ENCODE results near the gene CLCN5. TPM values are rescaled to one million over a fixed set of nuclear protein-coding genes. Genes with fewer than 3 reads are reported as not detected.

The CLCN5 gene
- total and polyA plus RNA-seq, 2 experiments from 2014 or later: 3.7 to 13.6 TPM

DNA sequence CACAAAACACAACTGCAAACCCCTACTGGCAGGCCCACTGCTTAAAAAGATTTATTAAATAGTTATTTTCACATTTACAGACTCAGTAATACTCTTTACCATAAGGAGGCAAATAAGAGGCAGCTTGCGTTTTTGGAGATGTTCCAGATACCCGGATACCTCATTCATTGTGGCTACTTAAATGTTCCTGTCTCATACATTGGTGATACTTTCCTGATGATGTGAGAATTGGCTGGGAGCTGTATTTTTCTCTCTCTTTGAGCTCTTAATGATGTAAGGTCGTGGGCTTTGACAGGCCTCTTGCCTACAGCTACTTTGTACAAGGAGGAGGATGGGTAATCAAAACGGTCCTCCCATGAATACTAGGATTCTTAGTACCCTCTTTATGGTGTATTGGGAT lies 176.9 kb downstream of the CLCN5 start:
- Histone ChIP-seq H3K27me3 (ENCODE audit: insufficient read depth) (no peaks in the 10 kb centered on the region), H3K9me2 (ENCODE audit: insufficient read depth) (no peaks in the 10 kb centered on the region), H3K4me2 (no peak overlapping the region), H2AFZ (no peak overlapping the region), H4K20me1 (replicated peaks; ENCODE audit: insufficient read depth) (no peaks in the 10 kb centered on the region), H3K79me2 (replicated peaks; ENCODE audit: insufficient read depth) (no peaks in the 10 kb centered on the region), H3K4me1 (ENCODE audit: insufficient read depth) (no peaks in the 10 kb centered on the region), H3K36me3 (ENCODE audit: insufficient read depth) (no peaks in the 10 kb centered on the region), H3K4me3 (no peak overlapping the region), H3K27ac (ENCODE audit: low read depth) (no peak overlapping the region), H3F3A (replicated peaks; ENCODE audit: low read depth) (no peaks in the 10 kb centered on the region)
- ATAC-seq (no peak), DNase-seq (ENCODE audit: low spot score) (no peak)
- no peaks in the 10 kb centered on the region for H3K36me3 Mint-ChIP-seq (ENCODE audit: low read depth)
- TF ChIP-seq EZH2 (IDR thresholded peaks at IDR 0.05; ENCODE audit: low read depth, unreplicated experiment) (no peak), EZH2phosphoT487 (IDR thresholded peaks at IDR 0.05; ENCODE audit: unreplicated experiment) (no peak), ZNF331 (CRISPR knock-in tag; IDR thresholded peaks at IDR 0.05; ENCODE audit: low read depth) (no peak)
- TF ChIP-seq, protein P1, sequence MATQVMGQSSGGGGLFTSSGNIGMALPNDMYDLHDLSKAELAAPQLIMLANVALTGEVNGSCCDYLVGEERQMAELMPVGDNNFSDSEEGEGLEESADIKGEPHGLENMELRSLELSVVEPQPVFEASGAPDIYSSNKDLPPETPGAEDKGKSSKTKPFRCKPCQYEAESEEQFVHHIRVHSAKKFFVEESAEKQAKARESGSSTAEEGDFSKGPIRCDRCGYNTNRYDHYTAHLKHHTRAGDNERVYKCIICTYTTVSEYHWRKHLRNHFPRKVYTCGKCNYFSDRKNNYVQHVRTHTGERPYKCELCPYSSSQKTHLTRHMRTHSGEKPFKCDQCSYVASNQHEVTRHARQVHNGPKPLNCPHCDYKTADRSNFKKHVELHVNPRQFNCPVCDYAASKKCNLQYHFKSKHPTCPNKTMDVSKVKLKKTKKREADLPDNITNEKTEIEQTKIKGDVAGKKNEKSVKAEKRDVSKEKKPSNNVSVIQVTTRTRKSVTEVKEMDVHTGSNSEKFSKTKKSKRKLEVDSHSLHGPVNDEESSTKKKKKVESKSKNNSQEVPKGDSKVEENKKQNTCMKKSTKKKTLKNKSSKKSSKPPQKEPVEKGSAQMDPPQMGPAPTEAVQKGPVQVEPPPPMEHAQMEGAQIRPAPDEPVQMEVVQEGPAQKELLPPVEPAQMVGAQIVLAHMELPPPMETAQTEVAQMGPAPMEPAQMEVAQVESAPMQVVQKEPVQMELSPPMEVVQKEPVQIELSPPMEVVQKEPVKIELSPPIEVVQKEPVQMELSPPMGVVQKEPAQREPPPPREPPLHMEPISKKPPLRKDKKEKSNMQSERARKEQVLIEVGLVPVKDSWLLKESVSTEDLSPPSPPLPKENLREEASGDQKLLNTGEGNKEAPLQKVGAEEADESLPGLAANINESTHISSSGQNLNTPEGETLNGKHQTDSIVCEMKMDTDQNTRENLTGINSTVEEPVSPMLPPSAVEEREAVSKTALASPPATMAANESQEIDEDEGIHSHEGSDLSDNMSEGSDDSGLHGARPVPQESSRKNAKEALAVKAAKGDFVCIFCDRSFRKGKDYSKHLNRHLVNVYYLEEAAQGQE (IDR thresholded peaks at IDR 0.05; ENCODE audit: unreplicated experiment): no peak
- TF ChIP-seq, protein P2, sequence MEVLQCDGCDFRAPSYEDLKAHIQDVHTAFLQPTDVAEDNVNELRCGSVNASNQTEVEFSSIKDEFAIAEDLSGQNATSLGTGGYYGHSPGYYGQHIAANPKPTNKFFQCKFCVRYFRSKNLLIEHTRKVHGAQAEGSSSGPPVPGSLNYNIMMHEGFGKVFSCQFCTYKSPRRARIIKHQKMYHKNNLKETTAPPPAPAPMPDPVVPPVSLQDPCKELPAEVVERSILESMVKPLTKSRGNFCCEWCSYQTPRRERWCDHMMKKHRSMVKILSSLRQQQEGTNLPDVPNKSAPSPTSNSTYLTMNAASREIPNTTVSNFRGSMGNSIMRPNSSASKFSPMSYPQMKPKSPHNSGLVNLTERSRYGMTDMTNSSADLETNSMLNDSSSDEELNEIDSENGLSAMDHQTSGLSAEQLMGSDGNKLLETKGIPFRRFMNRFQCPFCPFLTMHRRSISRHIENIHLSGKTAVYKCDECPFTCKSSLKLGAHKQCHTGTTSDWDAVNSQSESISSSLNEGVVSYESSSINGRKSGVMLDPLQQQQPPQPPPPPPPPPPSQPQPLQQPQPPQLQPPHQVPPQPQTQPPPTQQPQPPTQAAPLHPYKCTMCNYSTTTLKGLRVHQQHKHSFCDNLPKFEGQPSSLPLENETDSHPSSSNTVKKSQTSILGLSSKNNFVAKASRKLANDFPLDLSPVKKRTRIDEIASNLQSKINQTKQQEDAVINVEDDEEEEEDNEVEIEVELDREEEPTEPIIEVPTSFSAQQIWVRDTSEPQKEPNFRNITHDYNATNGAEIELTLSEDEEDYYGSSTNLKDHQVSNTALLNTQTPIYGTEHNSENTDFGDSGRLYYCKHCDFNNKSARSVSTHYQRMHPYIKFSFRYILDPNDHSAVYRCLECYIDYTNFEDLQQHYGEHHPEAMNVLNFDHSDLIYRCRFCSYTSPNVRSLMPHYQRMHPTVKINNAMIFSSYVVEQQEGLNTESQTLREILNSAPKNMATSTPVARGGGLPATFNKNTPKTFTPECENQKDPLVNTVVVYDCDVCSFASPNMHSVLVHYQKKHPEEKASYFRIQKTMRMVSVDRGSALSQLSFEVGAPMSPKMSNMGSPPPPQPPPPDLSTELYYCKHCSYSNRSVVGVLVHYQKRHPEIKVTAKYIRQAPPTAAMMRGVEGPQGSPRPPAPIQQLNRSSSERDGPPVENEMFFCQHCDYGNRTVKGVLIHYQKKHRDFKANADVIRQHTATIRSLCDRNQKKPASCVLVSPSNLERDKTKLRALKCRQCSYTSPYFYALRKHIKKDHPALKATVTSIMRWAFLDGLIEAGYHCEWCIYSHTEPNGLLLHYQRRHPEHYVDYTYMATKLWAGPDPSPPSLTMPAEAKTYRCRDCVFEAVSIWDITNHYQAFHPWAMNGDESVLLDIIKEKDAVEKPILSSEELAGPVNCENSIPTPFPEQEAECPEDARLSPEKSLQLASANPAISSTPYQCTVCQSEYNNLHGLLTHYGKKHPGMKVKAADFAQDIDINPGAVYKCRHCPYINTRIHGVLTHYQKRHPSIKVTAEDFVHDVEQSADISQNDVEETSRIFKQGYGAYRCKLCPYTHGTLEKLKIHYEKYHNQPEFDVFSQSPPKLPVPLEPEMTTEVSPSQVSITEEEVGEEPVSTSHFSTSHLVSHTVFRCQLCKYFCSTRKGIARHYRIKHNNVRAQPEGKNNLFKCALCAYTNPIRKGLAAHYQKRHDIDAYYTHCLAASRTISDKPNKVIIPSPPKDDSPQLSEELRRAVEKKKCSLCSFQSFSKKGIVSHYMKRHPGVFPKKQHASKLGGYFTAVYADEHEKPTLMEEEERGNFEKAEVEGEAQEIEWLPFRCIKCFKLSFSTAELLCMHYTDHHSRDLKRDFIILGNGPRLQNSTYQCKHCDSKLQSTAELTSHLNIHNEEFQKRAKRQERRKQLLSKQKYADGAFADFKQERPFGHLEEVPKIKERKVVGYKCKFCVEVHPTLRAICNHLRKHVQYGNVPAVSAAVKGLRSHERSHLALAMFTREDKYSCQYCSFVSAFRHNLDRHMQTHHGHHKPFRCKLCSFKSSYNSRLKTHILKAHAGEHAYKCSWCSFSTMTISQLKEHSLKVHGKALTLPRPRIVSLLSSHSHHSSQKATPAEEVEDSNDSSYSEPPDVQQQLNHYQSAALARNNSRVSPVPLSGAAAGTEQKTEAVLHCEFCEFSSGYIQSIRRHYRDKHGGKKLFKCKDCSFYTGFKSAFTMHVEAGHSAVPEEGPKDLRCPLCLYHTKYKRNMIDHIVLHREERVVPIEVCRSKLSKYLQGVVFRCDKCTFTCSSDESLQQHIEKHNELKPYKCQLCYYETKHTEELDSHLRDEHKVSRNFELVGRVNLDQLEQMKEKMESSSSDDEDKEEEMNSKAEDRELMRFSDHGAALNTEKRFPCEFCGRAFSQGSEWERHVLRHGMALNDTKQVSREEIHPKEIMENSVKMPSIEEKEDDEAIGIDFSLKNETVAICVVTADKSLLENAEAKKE (CRISPR knock-in tag; IDR thresholded peaks at IDR 0.05): no peak
- TF ChIP-seq, protein P3, sequence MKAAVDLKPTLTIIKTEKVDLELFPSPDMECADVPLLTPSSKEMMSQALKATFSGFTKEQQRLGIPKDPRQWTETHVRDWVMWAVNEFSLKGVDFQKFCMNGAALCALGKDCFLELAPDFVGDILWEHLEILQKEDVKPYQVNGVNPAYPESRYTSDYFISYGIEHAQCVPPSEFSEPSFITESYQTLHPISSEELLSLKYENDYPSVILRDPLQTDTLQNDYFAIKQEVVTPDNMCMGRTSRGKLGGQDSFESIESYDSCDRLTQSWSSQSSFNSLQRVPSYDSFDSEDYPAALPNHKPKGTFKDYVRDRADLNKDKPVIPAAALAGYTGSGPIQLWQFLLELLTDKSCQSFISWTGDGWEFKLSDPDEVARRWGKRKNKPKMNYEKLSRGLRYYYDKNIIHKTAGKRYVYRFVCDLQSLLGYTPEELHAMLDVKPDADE (IDR thresholded peaks at IDR 0.05): no peak
- no peak overlapping the region for H3K27ac Mint-ChIP-seq
- H3K4me1 Mint-ChIP-seq: no peaks in the 10 kb centered on the region
- H3K4me3 Mint-ChIP-seq: no peak overlapping the region
- H3K9me3 Mint-ChIP-seq: no peaks in the 10 kb centered on the region
- H3K27me3 Mint-ChIP-seq (ENCODE audit: insufficient read depth, low read depth, poor library complexity): peaks cover 1% of the 10 kb centered on the region
